ENCODE results near the gene RARG.

RARG gene

GRCh38 chr12:53222806-53223261 lies 9.2 kb downstream of the RARG start:
- DNase-seq: no peak

- no peak for DNase-seq
Measured at GRCh38 chr12:53222170-53222721, 9.8 kb downstream of the RARG start.

- DNase-seq: peak; percentile 87
Measured at GRCh38 chr12:53221203-53222080, 10.6 kb downstream of the RARG start.

- DNase-seq: peak; percentile 96
Measured at GRCh38 chr12:53220694-53221202, 11.3 kb downstream of the RARG start.

GRCh38 chr12:53219956-53220693 lies 11.9 kb downstream of the RARG start:
- DNase-seq: peak; percentile 86

GRCh38 chr12:53219292-53219955 lies 12.6 kb downstream of the RARG start:
- no peak for DNase-seq

- peak; percentile 80 for DNase-seq
Measured at GRCh38 chr12:53218551-53219291, 13.3 kb downstream of the RARG start.

- DNase-seq: no peak
Measured at GRCh38 chr12:53217931-53218307, 14.1 kb downstream of the RARG start.

GRCh38 chr12:53217051-53217930 lies 14.7 kb downstream of the RARG start:
- DNase-seq: no peak

GRCh38 chr12:53215497-53215896 lies 16.5 kb downstream of the RARG start:
- no peak for DNase-seq

GRCh38 chr12:53214687-53215455 lies 17.1 kb downstream of the RARG start:
- DNase-seq: peak; percentile 45

GRCh38 chr12:53214221-53214620 lies 17.8 kb downstream of the RARG start:
- DNase-seq: no peak

GRCh38 chr12:53213348-53213747 lies 18.7 kb downstream of the RARG start:
- DNase-seq: peak; percentile 85

- no peak for DNase-seq
Measured at GRCh38 chr12:53212931-53213330, 19.1 kb downstream of the RARG start.

- DNase-seq: peak; percentile 19
Measured at GRCh38 chr12:53211476-53212381, 20.3 kb downstream of the RARG start.

- no peak for DNase-seq
Measured at GRCh38 chr12:53210843-53211242, 21.2 kb downstream of the RARG start.

- no peak for DNase-seq
Measured at GRCh38 chr12:53208877-53209463, 23.0 kb downstream of the RARG start.

GRCh38 chr12:53208435-53208834 lies 23.6 kb downstream of the RARG start:
- DNase-seq: no peak

GRCh38 chr12:53207042-53207441 lies 25.0 kb downstream of the RARG start, which contains the start of gene ITGB7:
Gene ITGB7, minus strand, starts transcription at chr12:53207251. Its CDS starts 6,808 bp downstream, at chr12:53200443.
- DNase-seq: no peak
